Spleen (tissue), 11 donors: Measurements from ENCODE around the gene ABHD8. TPM values are rescaled to one million over a fixed set of nuclear protein-coding genes. Genes with fewer than 3 reads are reported as not detected.

ENCODE experiments used
- DNase-seq: peaks from one replicate; pipeline ENCODE4 v3.0.0-alpha.2; 2020
- H3K27ac ChIP-seq, 8 donors: fragments of 200-600 bp; sonication (generic) in 7 of 8; 1 replicate in 4 of 8; 2 replicates in 4 of 8; pipeline versions ENCODE4 v1.5.0 to v1.8.0; 2016 to 2021; ENCODE audit warnings: inconsistent platforms in 4 of 8, mild to moderate bottlenecking in 4 of 8, moderate library complexity in 1 of 8
- H3K27me3 ChIP-seq, 7 donors: fragments of 200-600 bp; sonication (generic) in 6 of 7; replicated peaks in 1 of 7; 1 replicate in 4 of 7; 2 replicates in 3 of 7; pipeline versions ENCODE4 v1.5.0 to v1.8.0; 2016 to 2021; ENCODE audit warnings: inconsistent platforms in 3 of 7, mild to moderate bottlenecking in 1 of 7
- H3K36me3 ChIP-seq, 6 donors: fragments of 200-600 bp; sonication (generic) in 5 of 6; 1 replicate in 4 of 6; 2 replicates in 2 of 6; pipeline versions ENCODE4 v1.5.0 to v1.8.0; 2016 to 2021; ENCODE audit warnings: inconsistent platforms in 2 of 6
- H3K4me1 ChIP-seq, 6 donors: fragments of 200-600 bp; sonication (generic) in 5 of 6; 1 replicate in 3 of 6; 2 replicates in 3 of 6; pipeline versions ENCODE4 v1.5.0 to v1.8.0; 2016 to 2021; ENCODE audit warnings: inconsistent platforms in 3 of 6
- H3K4me3 ChIP-seq, 8 donors: fragments of 200-600 bp; sonication (generic) in 7 of 8; 1 replicate in 4 of 8; 2 replicates in 4 of 8; pipeline versions ENCODE4 v1.5.0 to v1.8.0; 2016 to 2021; ENCODE audit warnings: inconsistent platforms in 4 of 8, mild to moderate bottlenecking in 4 of 8, moderate library complexity in 2 of 8
- H3K9me3 ChIP-seq, 8 donors: fragments of 200-600 bp; sonication (generic) in 7 of 8; 1 replicate in 4 of 8; 2 replicates in 4 of 8; pipeline versions ENCODE4 v1.5.0 to v1.8.0; 2016 to 2021; ENCODE audit warnings: inconsistent platforms in 4 of 8
- POLR2A ChIP-seq, 3 donors: fragments of 450-650 bp; IDR thresholded peaks; one replicate each; pipeline ENCODE4 v1.5.1; 2017; ENCODE audit warnings: antibody characterized with exemption in 3 of 3, mild to moderate bottlenecking in 1 of 3
- POLR2AphosphoS5 ChIP-seq, 3 donors: sonication (generic); formaldehyde crosslinking; IDR thresholded peaks; one replicate each; pipeline ENCODE4 v1.5.1; 2017; ENCODE audit warnings: antibody characterized with exemption in 3 of 3
- WGBS, 5 donors: extraction: QIAGEN DNeasy Blood & Tissue Kit in 3 of 5; methylation state at CpG; one replicate each; pipeline versions ENCODE4 v1.1.5 to v1.1.7; 2013 to 2018; 5-methylcytosine and 5-hydroxymethylcytosine counted together
- intact Hi-C: fragments of 100-400 bp; cut with DNase I; formaldehyde crosslinking; loops from one replicate; pipeline ENCODE4 v1.15.0; 2023; ENCODE audit warnings: low total_unique reads
- polyA plus RNA-seq, 3 donors: library from polyadenylated mRNA; stranded (reverse); fragments of 200-250 nt; gene quantifications; one replicate each; pipeline ENCODE4 v1.2.1, GENCODE V29; 2013
- total RNA-seq, 7 donors: library from RNA; depleted of rRNA in 3 of 7; stranded (reverse); fragments of >200 nt in 3 of 7; fragmentation: NEBNext Ultra II Directional in 4 of 7; extraction: Animal tissue kit (Norgen Biotek cat#: 25700) in 4 of 7; gene quantifications; one replicate each; pipeline versions ENCODE4 v1.1.0 to v1.2.1, GENCODE V29; 2016 to 2021
- TF ChIP-seq, protein P1 (sequence below), 11 experiments: fragments of 200-600 bp in 7 of 11; fragments of 450-650 bp in 4 of 11; sonication (generic) in 4 of 11; IDR thresholded peaks in 8 of 11; conservative IDR thresholded peaks in 3 of 11; 1 replicate in 7 of 11; 2 replicates in 4 of 11; pipeline versions ENCODE4 v1.4.0 to v1.8.0; 2016 to 2021; ENCODE audit warnings: antibody characterized with exemption in 11 of 11, inconsistent platforms in 4 of 11, mild to moderate bottlenecking in 1 of 11
- donor health status: healthy with polysubstance abuse.
- donor health status: DM: no; HTN: no; CAD: no; lungs with moderate emphysema.
- donor health status: DM: no; HTN: no; CAD: no.
- donor health status: Bipolar disorder and iron deficiency.
- donor health status: healthy.
- donor health status: DM: no; HTN: no; CAD: no.
- donor health status: DM: yes; HTN: yes; CAD: no.

ABHD8 gene
- total and polyA plus RNA-seq, 10 donors, result 6.5 to 18.7 (median 12.2) TPM

DNA sequence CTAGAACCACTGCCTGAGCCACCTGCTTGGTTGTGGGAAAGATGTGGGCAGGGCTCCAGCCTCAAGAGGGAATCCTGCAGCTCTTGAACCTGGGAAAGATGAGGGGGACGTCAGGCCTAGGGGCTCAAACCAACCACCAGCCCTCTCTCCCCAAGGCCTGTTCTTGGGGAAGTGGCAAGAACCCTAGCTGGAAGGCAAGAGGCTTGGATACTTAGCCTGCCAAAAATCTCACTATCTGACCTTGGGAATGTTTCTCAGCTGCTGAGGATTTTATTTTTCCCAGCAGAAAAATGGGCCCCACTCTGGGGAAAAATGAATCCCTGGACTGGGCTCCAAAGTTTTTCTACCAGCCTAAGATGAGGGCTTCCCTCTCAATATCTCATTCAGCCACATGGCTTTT, 43.3 kb downstream of the ABHD8 start:
- H3K36me3 ChIP-seq, result peaks cover 0 to 10% (median 0%) of the 10 kb centered on the region in 6 donors
- H3K27me3 ChIP-seq, result no peaks in the 10 kb centered on the region
- no peak for DNase-seq
- peaks cover 0 to 13% (median 4%) of the 10 kb centered on the region in 8 donors for H3K9me3 ChIP-seq
- H3K4me3 ChIP-seq, result no peak overlapping the region
- TF ChIP-seq, protein P1, sequence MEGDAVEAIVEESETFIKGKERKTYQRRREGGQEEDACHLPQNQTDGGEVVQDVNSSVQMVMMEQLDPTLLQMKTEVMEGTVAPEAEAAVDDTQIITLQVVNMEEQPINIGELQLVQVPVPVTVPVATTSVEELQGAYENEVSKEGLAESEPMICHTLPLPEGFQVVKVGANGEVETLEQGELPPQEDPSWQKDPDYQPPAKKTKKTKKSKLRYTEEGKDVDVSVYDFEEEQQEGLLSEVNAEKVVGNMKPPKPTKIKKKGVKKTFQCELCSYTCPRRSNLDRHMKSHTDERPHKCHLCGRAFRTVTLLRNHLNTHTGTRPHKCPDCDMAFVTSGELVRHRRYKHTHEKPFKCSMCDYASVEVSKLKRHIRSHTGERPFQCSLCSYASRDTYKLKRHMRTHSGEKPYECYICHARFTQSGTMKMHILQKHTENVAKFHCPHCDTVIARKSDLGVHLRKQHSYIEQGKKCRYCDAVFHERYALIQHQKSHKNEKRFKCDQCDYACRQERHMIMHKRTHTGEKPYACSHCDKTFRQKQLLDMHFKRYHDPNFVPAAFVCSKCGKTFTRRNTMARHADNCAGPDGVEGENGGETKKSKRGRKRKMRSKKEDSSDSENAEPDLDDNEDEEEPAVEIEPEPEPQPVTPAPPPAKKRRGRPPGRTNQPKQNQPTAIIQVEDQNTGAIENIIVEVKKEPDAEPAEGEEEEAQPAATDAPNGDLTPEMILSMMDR (IDR thresholded peaks at IDR 0.05 in 8 of 11, conservative IDR thresholded peaks at IDR 0.05 in 3 of 11), result peak in 1 of 11 experiments; percentile 7
- no peak for TF ChIP-seq POLR2A (IDR thresholded peaks at IDR 0.05)
- no peak for TF ChIP-seq POLR2AphosphoS5 (IDR thresholded peaks at IDR 0.05)
- H3K27ac ChIP-seq, result no peak overlapping the region
- H3K4me1 ChIP-seq, result peaks cover 3 to 27% (median 14%) of the 10 kb centered on the region in 6 donors
- intact Hi-C loops, result no loop called here
- WGBS, 5 donors, result 55 to 83% (median 63%) methylated on average over 1 of the region's 1 CpG

DNA sequence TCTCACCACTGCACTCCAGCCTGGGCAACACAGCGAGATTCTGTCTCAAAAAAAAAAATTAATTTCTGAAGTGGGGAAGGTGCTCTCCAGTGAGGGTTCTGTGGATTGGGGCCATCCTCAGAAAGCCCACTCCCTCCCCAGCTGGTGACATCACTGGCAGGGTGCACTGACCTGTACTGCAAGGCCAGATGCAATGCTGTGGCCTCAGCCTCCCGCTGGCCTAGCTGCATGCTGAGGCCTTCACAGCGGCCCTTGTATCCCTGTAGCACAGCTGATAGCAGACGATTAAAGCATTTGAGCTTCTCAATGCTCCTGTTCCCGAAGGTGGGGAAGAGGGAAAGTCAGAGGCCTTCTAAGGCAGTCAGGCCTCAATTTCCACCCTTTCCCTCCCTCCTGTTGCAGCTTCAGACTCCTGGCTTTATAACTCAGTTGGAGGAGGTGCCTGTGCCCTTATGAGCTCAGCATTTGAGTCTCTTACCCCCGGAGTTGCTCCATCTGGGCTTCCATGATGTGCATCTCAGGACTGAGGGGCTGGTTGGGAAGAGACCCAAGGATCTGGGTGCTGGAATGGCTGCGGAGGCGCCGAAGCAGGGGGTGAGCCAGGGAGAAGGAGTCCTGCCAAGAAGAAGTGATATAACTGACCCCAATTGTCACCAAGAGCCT, 44.0 kb downstream of the ABHD8 start:
- Histone ChIP-seq H3K27ac (no peak overlapping the region), H3K36me3 (peaks cover 0 to 10% (median 0%) of the 10 kb centered on the region in 6 donors), H3K4me1 (peaks cover 0 to 21% (median 9%) of the 10 kb centered on the region in 6 donors), H3K27me3 (no peaks in the 10 kb centered on the region), H3K9me3 (peaks cover 0 to 13% (median 4%) of the 10 kb centered on the region in 8 donors), H3K4me3 (no peak overlapping the region)
- no peak for DNase-seq
- WGBS, 5 donors, result 89 to 96% (median 92%) methylated on average over 8 to 9 of the region's 9 CpGs
- TF ChIP-seq, protein P1 (IDR thresholded peaks at IDR 0.05 in 8 of 11, conservative IDR thresholded peaks at IDR 0.05 in 3 of 11), result peak in 1 of 11 experiments; percentile 17
- no peak for TF ChIP-seq POLR2A (IDR thresholded peaks at IDR 0.05)
- intact Hi-C loops, result no loop called here

DNA sequence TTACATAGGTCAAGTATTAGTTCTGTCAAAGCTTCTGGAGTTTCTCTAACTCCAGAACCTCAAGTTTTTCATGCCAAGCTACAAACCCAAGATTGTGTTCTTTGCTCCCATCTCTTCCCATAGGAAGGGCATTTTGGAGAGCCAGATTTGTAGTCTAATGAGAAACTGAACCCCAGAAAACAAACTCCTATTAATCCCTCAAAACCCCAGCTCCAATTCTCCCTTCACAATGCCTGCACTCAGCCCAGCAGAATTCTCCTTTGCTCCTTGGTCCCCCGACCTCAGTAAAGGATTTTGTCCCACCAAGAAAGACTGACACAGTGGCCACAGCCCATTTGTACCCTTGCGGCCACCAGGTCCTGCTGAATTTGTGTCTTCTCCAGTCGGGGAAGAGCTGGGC, 47.1 kb downstream of the ABHD8 start:
- 77 to 90% (median 82%) methylated on average over 3 of the region's 3 CpGs for WGBS, 5 donors
- intact Hi-C loops, result no loop called here
- TF ChIP-seq POLR2A (IDR thresholded peaks at IDR 0.05) (no peak), POLR2AphosphoS5 (IDR thresholded peaks at IDR 0.05) (no peak)
- TF ChIP-seq, protein P1 (IDR thresholded peaks at IDR 0.05 in 8 of 11, conservative IDR thresholded peaks at IDR 0.05 in 3 of 11), result no peak

DNA sequence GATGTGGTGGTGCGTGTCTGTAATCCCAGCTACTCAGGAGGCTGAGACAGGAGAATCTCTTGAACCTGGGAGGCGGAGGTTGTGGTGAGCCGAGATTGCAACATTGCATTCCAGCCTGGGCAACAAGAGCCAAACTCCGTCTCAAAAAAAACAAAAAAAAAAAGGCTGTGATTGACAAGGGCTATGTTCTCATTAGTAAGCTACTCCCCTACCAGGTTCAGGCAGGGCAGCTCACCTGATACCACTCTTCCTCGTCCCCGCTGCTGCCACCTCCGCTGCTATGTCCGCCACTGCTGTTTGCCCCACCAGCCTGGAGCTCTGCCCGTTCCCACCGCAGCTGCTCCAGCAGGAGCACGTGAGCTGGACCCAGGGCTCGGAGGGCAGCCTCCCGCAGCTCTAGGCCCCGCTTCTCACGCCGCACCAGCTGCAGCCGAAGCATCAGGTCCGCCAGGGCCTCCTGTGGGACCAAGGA, 48.0 kb downstream of the ABHD8 start:
- DNase-seq, result no peak
- Histone ChIP-seq H3K27me3 (no peaks in the 10 kb centered on the region), H3K27ac (no peak overlapping the region), H3K36me3 (peaks cover 0 to 12% (median 0%) of the 10 kb centered on the region in 6 donors), H3K4me3 (no peak overlapping the region), H3K9me3 (peaks cover 0 to 13% (median 4%) of the 10 kb centered on the region in 8 donors), H3K4me1 (no peaks in the 10 kb centered on the region)
- intact Hi-C loops, result no loop called here
- TF ChIP-seq POLR2AphosphoS5 (IDR thresholded peaks at IDR 0.05) (no peak), POLR2A (IDR thresholded peaks at IDR 0.05) (no peak)
- TF ChIP-seq, protein P1 (IDR thresholded peaks at IDR 0.05 in 8 of 11, conservative IDR thresholded peaks at IDR 0.05 in 3 of 11), result no peak
- WGBS, 5 donors, result 81 to 91% (median 86%) methylated on average over 17 to 18 of the region's 18 CpGs

More for the DNA sequence above, 47.1 kb downstream of the ABHD8 start:
- Histone ChIP-seq H3K4me1 (peaks cover 0 to 7% (median 6%) of the 10 kb centered on the region in 6 donors), H3K4me3 (no peak overlapping the region), H3K27me3 (no peaks in the 10 kb centered on the region), H3K9me3 (peaks cover 0 to 13% (median 4%) of the 10 kb centered on the region in 8 donors), H3K36me3 (peaks cover 0 to 12% (median 0%) of the 10 kb centered on the region in 6 donors), H3K27ac (no peak overlapping the region)
- DNase-seq, result no peak
